H9 (cell line): ENCODE results near the gene FMO5. TPM values are rescaled to one million over a fixed set of nuclear protein-coding genes. Genes with fewer than 3 reads are reported as not detected.
A peak's percentile ranks its signal among the peaks of the same experiment; 100 is the strongest.

Experiments used
- DNase-seq: peaks from one replicate; pipeline ENCODE4 v3.0.0-alpha.2; 2017
- H2AFZ ChIP-seq: one replicate; pipeline ENCODE4 v1.6.1; 2013; ENCODE audit warnings: mild to moderate bottlenecking, low read length, control low read depth, moderate library complexity
- H2AK5ac ChIP-seq: 2 replicates; pipeline ENCODE4 v1.6.1; 2013; ENCODE audit warnings: low read length, control low read depth, mixed read lengths; ENCODE audit not compliant: insufficient read length
- H2BK120ac ChIP-seq: one replicate; pipeline ENCODE4 v1.6.1; 2013; ENCODE audit warnings: low read depth, mild to moderate bottlenecking, low read length, control low read depth, inconsistent platforms; ENCODE audit not compliant: poor library complexity, severe bottlenecking
- H2BK12ac ChIP-seq: 2 replicates; pipeline ENCODE4 v1.6.1; 2013; ENCODE audit warnings: low read length, control low read depth, mixed read lengths, low read depth; ENCODE audit not compliant: insufficient read length
- H2BK15ac ChIP-seq: 2 replicates; pipeline ENCODE4 v1.6.1; 2013; ENCODE audit warnings: low read depth, low read length, control low read depth
- H2BK20ac ChIP-seq: one replicate; pipeline ENCODE4 v1.6.1; 2013; ENCODE audit warnings: low read depth, mild to moderate bottlenecking, low read length, control low read depth, inconsistent platforms; ENCODE audit not compliant: poor library complexity, severe bottlenecking
- H2BK5ac ChIP-seq: 2 replicates; pipeline ENCODE4 v1.6.1; 2013; ENCODE audit warnings: low read length, control low read depth, mixed read lengths; ENCODE audit not compliant: insufficient read length
- H3K14ac ChIP-seq: 2 replicates; pipeline ENCODE4 v1.6.1; 2013; ENCODE audit warnings: low read length, control low read depth; ENCODE audit not compliant: insufficient read depth
- H3K18ac ChIP-seq: 2 replicates; pipeline ENCODE4 v1.6.1; 2013; ENCODE audit warnings: low read depth, mild to moderate bottlenecking, mixed read lengths, low read length, control low read depth; ENCODE audit not compliant: insufficient read length
- H3K23ac ChIP-seq: 2 replicates; pipeline ENCODE4 v1.6.1; 2013; ENCODE audit warnings: low read length, control low read depth, mixed read lengths, low read depth; ENCODE audit not compliant: insufficient read length
- H3K23me2 ChIP-seq: 2 replicates; pipeline ENCODE4 v1.6.1; 2013; ENCODE audit warnings: low read depth, mild to moderate bottlenecking, mixed read lengths, low read length, control low read depth; ENCODE audit not compliant: insufficient read length, poor library complexity, severe bottlenecking
- H3K27ac ChIP-seq: 2 replicates; pipeline ENCODE4 v1.5.1; 2013; ENCODE audit warnings: low read length, control low read depth, mixed read lengths, low read depth; ENCODE audit not compliant: insufficient read length
- H3K27me3 ChIP-seq: 2 replicates; pipeline ENCODE4 v1.6.1; 2013; ENCODE audit warnings: low read length, control low read depth, inconsistent platforms; ENCODE audit not compliant: insufficient read depth
- H3K4ac ChIP-seq: 2 replicates; pipeline ENCODE4 v1.6.1; 2013; ENCODE audit warnings: low read depth, mild to moderate bottlenecking, control low read depth, inconsistent platforms, low read length, moderate library complexity
- H3K4me1 ChIP-seq: 2 replicates; pipeline ENCODE4 v1.6.1; 2013; ENCODE audit warnings: low read length, control low read depth, inconsistent platforms; ENCODE audit not compliant: insufficient read depth
- H3K4me2 ChIP-seq: 2 replicates; pipeline ENCODE4 v1.6.1; 2013; ENCODE audit warnings: low read length, control low read depth, mixed read lengths; ENCODE audit not compliant: insufficient read length, insufficient read depth
- H3K56ac ChIP-seq: 2 replicates; pipeline ENCODE4 v1.6.1; 2013; ENCODE audit warnings: low read depth, mild to moderate bottlenecking, mixed read lengths, low read length, control low read depth; ENCODE audit not compliant: insufficient read length
- H3K79me1 ChIP-seq: 2 replicates; pipeline ENCODE4 v1.6.1; 2013; ENCODE audit warnings: low read depth, mild to moderate bottlenecking, moderate library complexity, low read length, control low read depth, inconsistent platforms; ENCODE audit not compliant: insufficient read depth, poor library complexity, severe bottlenecking
- H3K79me2 ChIP-seq: 2 replicates; pipeline ENCODE4 v1.6.1; 2013; ENCODE audit warnings: low read length, control low read depth, inconsistent platforms; ENCODE audit not compliant: insufficient read depth
- H3K9ac ChIP-seq: 2 replicates; pipeline ENCODE4 v1.6.1; 2013; ENCODE audit warnings: low read length, control low read depth, mixed read lengths; ENCODE audit not compliant: insufficient read length; ENCODE audit errors: extremely low read depth
- H3K9me3 ChIP-seq: one replicate; pipeline ENCODE4 v1.6.1; 2013; ENCODE audit warnings: low read depth, low read length, inconsistent platforms; ENCODE audit not compliant: control insufficient read depth
- H3T11ph ChIP-seq: one replicate; pipeline ENCODE4 v1.6.1; 2013; ENCODE audit warnings: mild to moderate bottlenecking, low read length, control low read depth, inconsistent platforms
- H4K20me1 ChIP-seq: one replicate; pipeline ENCODE4 v1.6.1; 2013; ENCODE audit not compliant: control insufficient read depth, insufficient read length, insufficient read depth
- H4K5ac ChIP-seq: 2 replicates; pipeline ENCODE4 v1.6.1; 2013; ENCODE audit warnings: low read depth, mild to moderate bottlenecking, mixed read lengths, low read length, control low read depth; ENCODE audit not compliant: insufficient read length
- H4K8ac ChIP-seq: replicated peaks from 2 replicates; pipeline ENCODE4 v1.6.1; 2013; ENCODE audit warnings: low read length, control low read depth, mixed read lengths, low read depth; ENCODE audit not compliant: insufficient read length
- H4K91ac ChIP-seq: 2 replicates; pipeline ENCODE4 v1.6.1; 2013; ENCODE audit warnings: low read depth, mild to moderate bottlenecking, moderate library complexity, mixed read lengths, low read length, control low read depth; ENCODE audit not compliant: insufficient read length
- H3K27ac Mint-ChIP-seq, 3 experiments: 2 replicates in 2 of 3; 3 replicates in 1 of 3; pipeline ENCODE4 v1.8.0; 2020 to 2021; ENCODE audit warnings: mixed read lengths in 3 of 3, mild to moderate bottlenecking in 1 of 3, moderate library complexity in 1 of 3
- H3K27me3 Mint-ChIP-seq: 2 replicates; pipeline ENCODE4 v1.8.0; 2021; ENCODE audit warnings: low read depth, mild to moderate bottlenecking, moderate library complexity, mixed read lengths
- H3K36me3 Mint-ChIP-seq, 3 experiments: 2 replicates in 2 of 3; 3 replicates in 1 of 3; pipeline ENCODE4 v1.8.0; 2020 to 2021; ENCODE audit warnings: low read depth in 3 of 3, mixed read lengths in 3 of 3; ENCODE audit not compliant: insufficient read depth in 1 of 3
- H3K4me1 Mint-ChIP-seq, 2 experiments: 2 replicates each; pipeline ENCODE4 v1.8.0; 2020; ENCODE audit warnings: mixed read lengths in 2 of 2
- H3K4me3 Mint-ChIP-seq, 2 experiments: 2 replicates in 1 of 2; 3 replicates in 1 of 2; pipeline ENCODE4 v1.8.0; 2020 to 2021; ENCODE audit warnings: mild to moderate bottlenecking in 2 of 2, mixed read lengths in 2 of 2, moderate library complexity in 1 of 2
- H3K9me3 Mint-ChIP-seq, 2 experiments: 2 replicates in 1 of 2; 3 replicates in 1 of 2; pipeline ENCODE4 v1.8.0; 2020; ENCODE audit warnings: mild to moderate bottlenecking in 2 of 2, mixed read lengths in 2 of 2, moderate library complexity in 1 of 2
- WGBS: extraction: QIAGEN DNeasy Blood & Tissue Kit; methylation state at CpG from one replicate; pipeline ENCODE4 v1.1.7; 2013; ENCODE audit warnings: missing lambda C conversion rate, low lambda C conversion rate, mixed read lengths; ENCODE audit not compliant: insufficient read length; ENCODE audit errors: extremely low coverage; 5-methylcytosine and 5-hydroxymethylcytosine counted together
- total RNA-seq: library from RNA; stranded (reverse); gene quantifications from 2 replicates; pipeline ENCODE4 v1.2.1, GENCODE V29; 2021
- TF ChIP-seq, protein P1 (sequence below): fragments of 200-600 bp; sonication (generic); conservative IDR thresholded peaks from 3 replicates; pipeline ENCODE4 v1.8.0; 2021; ENCODE audit warnings: antibody characterized with exemption, mild to moderate bottlenecking

FMO5 gene
- total RNA-seq, 1 experiment from 2014 or later = 0.61 TPM

DNA sequence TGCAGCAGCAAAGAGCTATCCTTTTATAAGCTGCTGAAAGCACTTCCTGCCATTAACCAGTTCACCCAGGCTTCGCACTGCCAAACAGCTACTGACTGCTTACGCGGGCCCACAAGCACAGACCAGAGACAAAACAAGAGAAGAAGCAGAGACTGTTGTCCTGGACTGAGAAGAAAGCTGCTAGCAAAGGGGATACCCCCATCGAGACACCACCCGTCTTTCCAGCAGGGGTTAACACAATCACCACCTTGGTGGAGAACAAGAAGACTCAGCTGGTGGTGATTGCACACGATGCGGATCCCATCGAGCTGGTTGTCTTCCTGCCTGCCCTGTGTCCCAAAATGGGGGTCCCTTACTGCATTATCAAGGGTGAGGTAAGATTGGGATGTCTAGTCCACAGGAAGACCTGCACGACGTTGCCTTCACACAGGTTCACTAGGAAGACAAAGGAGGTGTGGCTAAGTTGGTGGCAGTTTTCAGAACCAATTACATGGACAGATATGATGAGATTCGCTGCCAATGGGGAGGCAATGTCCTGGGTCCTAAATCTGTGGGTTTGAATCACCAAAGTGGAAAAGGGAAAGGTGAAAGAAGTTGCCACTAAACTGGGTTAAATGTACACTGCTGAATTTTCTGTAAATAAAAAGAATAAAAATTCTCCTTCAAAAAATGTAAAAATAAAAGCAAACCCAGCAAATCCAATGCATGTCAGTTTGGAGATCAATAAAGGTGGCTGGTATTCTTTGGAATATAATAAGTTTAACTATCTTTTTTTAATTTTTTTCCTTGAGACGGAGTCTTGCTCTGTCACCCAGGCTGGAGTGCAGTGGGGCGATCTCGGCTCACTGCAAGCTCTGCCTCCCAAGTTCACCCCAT is 1.2 kb downstream of the FMO5 start:
- Mint-ChIP-seq H3K27me3 (peaks cover 19% of the 10 kb centered on the region), H3K4me1 (peaks cover 20 to 21% of the 10 kb centered on the region in 2 experiments), H3K27ac (no peak overlapping the region), H3K36me3 (no peaks in the 10 kb centered on the region), H3K9me3 (no peaks in the 10 kb centered on the region; a peak in 1 of 5 replicates), H3K4me3 (peak overlapping the region; percentile 18 to 89; a peak in 2 of 5 replicates)
- H4K8ac ChIP-seq = no peak overlapping the region
- H3K79me2 ChIP-seq = no peaks in the 10 kb centered on the region
- no peak overlapping the region for H3K56ac ChIP-seq
- H2AFZ ChIP-seq = peak overlapping the region; percentile 45
- no peak overlapping the region for H3T11ph ChIP-seq
- TF ChIP-seq, protein P1, sequence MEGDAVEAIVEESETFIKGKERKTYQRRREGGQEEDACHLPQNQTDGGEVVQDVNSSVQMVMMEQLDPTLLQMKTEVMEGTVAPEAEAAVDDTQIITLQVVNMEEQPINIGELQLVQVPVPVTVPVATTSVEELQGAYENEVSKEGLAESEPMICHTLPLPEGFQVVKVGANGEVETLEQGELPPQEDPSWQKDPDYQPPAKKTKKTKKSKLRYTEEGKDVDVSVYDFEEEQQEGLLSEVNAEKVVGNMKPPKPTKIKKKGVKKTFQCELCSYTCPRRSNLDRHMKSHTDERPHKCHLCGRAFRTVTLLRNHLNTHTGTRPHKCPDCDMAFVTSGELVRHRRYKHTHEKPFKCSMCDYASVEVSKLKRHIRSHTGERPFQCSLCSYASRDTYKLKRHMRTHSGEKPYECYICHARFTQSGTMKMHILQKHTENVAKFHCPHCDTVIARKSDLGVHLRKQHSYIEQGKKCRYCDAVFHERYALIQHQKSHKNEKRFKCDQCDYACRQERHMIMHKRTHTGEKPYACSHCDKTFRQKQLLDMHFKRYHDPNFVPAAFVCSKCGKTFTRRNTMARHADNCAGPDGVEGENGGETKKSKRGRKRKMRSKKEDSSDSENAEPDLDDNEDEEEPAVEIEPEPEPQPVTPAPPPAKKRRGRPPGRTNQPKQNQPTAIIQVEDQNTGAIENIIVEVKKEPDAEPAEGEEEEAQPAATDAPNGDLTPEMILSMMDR = no peak
- peaks cover 8% of the 10 kb centered on the region; the same call in 1 of the 2 replicates for H3K4me1 ChIP-seq
- H3K23me2 ChIP-seq = peaks cover 10% of the 10 kb centered on the region
- no peaks in the 10 kb centered on the region for H3K27me3 ChIP-seq
- H3K23ac ChIP-seq = no peak overlapping the region
- no peaks in the 10 kb centered on the region for H4K20me1 ChIP-seq
- no peak overlapping the region for H3K9ac ChIP-seq
- H3K4me2 ChIP-seq = peak overlapping the region; percentile 2
- H2BK120ac ChIP-seq = no peak overlapping the region
- no peak overlapping the region for H2AK5ac ChIP-seq
- H3K14ac ChIP-seq = no peak overlapping the region; the same call in 1 of the 2 replicates
- no peaks in the 10 kb centered on the region for H3K9me3 ChIP-seq
- no peak overlapping the region for H2BK5ac ChIP-seq
- H3K27ac ChIP-seq = no peak overlapping the region
- no peak overlapping the region for H3K18ac ChIP-seq
- DNase-seq = no peak
- H2BK15ac ChIP-seq = no peak overlapping the region
- H2BK20ac ChIP-seq = no peak overlapping the region
- no peak overlapping the region for H4K91ac ChIP-seq
- H4K5ac ChIP-seq = no peak overlapping the region
- H3K4ac ChIP-seq = no peak overlapping the region
- H3K79me1 ChIP-seq = no peaks in the 10 kb centered on the region
- WGBS = no CpG with 5 or more reads among the region's 14 CpGs
- no peak overlapping the region for H2BK12ac ChIP-seq
